SJCRH30 (cell line): ENCODE data around the gene MACROH2A2. TPM values are rescaled to one million over a fixed set of nuclear protein-coding genes. Genes with fewer than 3 reads are reported as not detected.

Experiments used
- DNase-seq, 2 experiments: peaks; one replicate each; pipeline ENCODE4 v3.0.0-alpha.2; 2015 to 2020
- H3K27ac ChIP-seq: fragments of 250-450 bp; sonication (Bioruptor Pico); 2 replicates; pipeline ENCODE4 v1.5.1; 2020; ENCODE audit warnings: mild to moderate bottlenecking, moderate library complexity
- H3K27me3 ChIP-seq: fragments of 250-450 bp; sonication (Bioruptor Pico); 2 replicates; pipeline ENCODE4 v1.5.1; 2020; ENCODE audit warnings: mild to moderate bottlenecking, moderate library complexity
- H3K36me3 ChIP-seq: fragments of 250-450 bp; sonication (Bioruptor Pico); 2 replicates; pipeline ENCODE4 v1.5.1; 2020; ENCODE audit warnings: mild to moderate bottlenecking, moderate library complexity
- H3K4me1 ChIP-seq: fragments of 250-450 bp; sonication (Bioruptor Pico); 2 replicates; pipeline ENCODE4 v1.5.1; 2020; ENCODE audit warnings: mild to moderate bottlenecking, moderate library complexity
- H3K4me3 ChIP-seq: fragments of 250-450 bp; sonication (Bioruptor Pico); 2 replicates; pipeline ENCODE4 v1.5.1; 2020; ENCODE audit warnings: mild to moderate bottlenecking, moderate library complexity
- H3K9me3 ChIP-seq: fragments of 250-450 bp; sonication (Bioruptor Pico); replicated peaks from 2 replicates; pipeline ENCODE4 v1.5.1; 2020; ENCODE audit warnings: mild to moderate bottlenecking, moderate library complexity
- total RNA-seq: library from RNA; depleted of rRNA; stranded (reverse); fragments of >200 nt; shearing (Covaris generic); gene quantifications from 2 replicates; pipeline ENCODE4 v1.2.3, GENCODE V29; 2014

The MACROH2A2 gene
- total RNA-seq, 1 experiment from 2014 or later, result 13.2 TPM

GRCh38 chr10:70124415-70124814 lies 71.8 kb downstream of the MACROH2A2 start:
- Histone ChIP-seq H3K27me3 (no peaks in the 10 kb centered on the region), H3K27ac (no peak overlapping the region), H3K4me3 (no peak overlapping the region), H3K9me3 (no peaks in the 10 kb centered on the region), H3K36me3 (no peaks in the 10 kb centered on the region), H3K4me1 (no peaks in the 10 kb centered on the region)
- no peak for DNase-seq

GRCh38 chr10:70124918-70125317 lies 72.3 kb downstream of the MACROH2A2 start:
- H3K4me3 ChIP-seq, result no peak overlapping the region
- H3K36me3 ChIP-seq, result no peaks in the 10 kb centered on the region
- H3K27ac ChIP-seq, result no peak overlapping the region
- DNase-seq, result no peak
- no peaks in the 10 kb centered on the region for H3K4me1 ChIP-seq
- H3K9me3 ChIP-seq, result no peaks in the 10 kb centered on the region
- no peaks in the 10 kb centered on the region for H3K27me3 ChIP-seq

- Histone ChIP-seq H3K4me3 (no peak overlapping the region), H3K27ac (no peak overlapping the region), H3K36me3 (no peaks in the 10 kb centered on the region), H3K4me1 (no peaks in the 10 kb centered on the region), H3K9me3 (no peaks in the 10 kb centered on the region), H3K27me3 (no peaks in the 10 kb centered on the region)
- DNase-seq, result peak in 1 of 2 experiments; percentile 9
These were observed 73.4 kb downstream of the MACROH2A2 start for GRCh38 chr10:70125918-70126552.

GRCh38 chr10:70126700-70127395 lies 74.2 kb downstream of the MACROH2A2 start:
- H3K4me1 ChIP-seq, result no peaks in the 10 kb centered on the region
- no peak overlapping the region for H3K27ac ChIP-seq
- no peak for DNase-seq
- H3K36me3 ChIP-seq, result no peaks in the 10 kb centered on the region
- no peaks in the 10 kb centered on the region for H3K27me3 ChIP-seq
- H3K9me3 ChIP-seq, result no peaks in the 10 kb centered on the region
- H3K4me3 ChIP-seq, result no peak overlapping the region

GRCh38 chr10:70130878-70131559 lies 78.4 kb downstream of the MACROH2A2 start:
- Histone ChIP-seq H3K4me3 (no peak overlapping the region), H3K27ac (no peak overlapping the region)

GRCh38 chr10:70131560-70131937 lies 78.9 kb downstream of the MACROH2A2 start:
- Histone ChIP-seq H3K27ac (no peak overlapping the region), H3K4me3 (no peak overlapping the region), H3K27me3 (no peaks in the 10 kb centered on the region), H3K9me3 (no peaks in the 10 kb centered on the region), H3K4me1 (0 out of 2 replicates have a peak, but pooled peaks cover 2% of the 10 kb centered on the region), H3K36me3 (no peaks in the 10 kb centered on the region)
- no peak for DNase-seq

More at GRCh38 chr10:70130878-70131559, 78.4 kb downstream of the MACROH2A2 start:
- Histone ChIP-seq H3K9me3 (no peaks in the 10 kb centered on the region), H3K4me1 (0 out of 2 replicates have a peak, but pooled peaks cover 2% of the 10 kb centered on the region), H3K27me3 (no peaks in the 10 kb centered on the region), H3K36me3 (no peaks in the 10 kb centered on the region)
- DNase-seq, result no peak

- Histone ChIP-seq H3K9me3 (no peaks in the 10 kb centered on the region), H3K4me3 (peak within 1 kb of the TSS; percentile 62), H3K4me1 (0 out of 2 replicates have a peak, but pooled peaks cover 2% of the 10 kb centered on the region), H3K27ac (peak within 1 kb of the TSS; percentile 45), H3K36me3 (no peaks in the 10 kb centered on the region), H3K27me3 (no peaks in the 10 kb centered on the region)
- DNase-seq, result peak; percentile 44 to 45
These were observed 79.7 kb downstream of the MACROH2A2 start, which contains the start of gene AIFM2 for GRCh38 chr10:70132098-70133029. AIFM2 (minus strand) TSS chr10:70132825; CDS start chr10:70124084, 8,741 bp downstream.

- no peaks in the 10 kb centered on the region for H3K9me3 ChIP-seq
- no peaks in the 10 kb centered on the region for H3K36me3 ChIP-seq
- no peaks in the 10 kb centered on the region for H3K27me3 ChIP-seq
These were observed 82.4 kb downstream of the MACROH2A2 start for GRCh38 chr10:70135046-70135445.

GRCh38 chr10:70135684-70136083 lies 83.0 kb downstream of the MACROH2A2 start:
- no peaks in the 10 kb centered on the region for H3K9me3 ChIP-seq
- 0 out of 2 replicates have a peak, but pooled peaks cover 2% of the 10 kb centered on the region for H3K4me1 ChIP-seq
- DNase-seq, result peak in 1 of 2 experiments; percentile 16
- no peak overlapping the region for H3K27ac ChIP-seq
- no peaks in the 10 kb centered on the region for H3K36me3 ChIP-seq
- no peaks in the 10 kb centered on the region for H3K27me3 ChIP-seq
- H3K4me3 ChIP-seq, result no peak overlapping the region

More at GRCh38 chr10:70135046-70135445, 82.4 kb downstream of the MACROH2A2 start:
- Histone ChIP-seq H3K27ac (no peak overlapping the region), H3K4me3 (no peak overlapping the region), H3K4me1 (0 out of 2 replicates have a peak, but pooled peaks cover 2% of the 10 kb centered on the region)
- no peak for DNase-seq

GRCh38 chr10:70137135-70137534 lies 84.5 kb downstream of the MACROH2A2 start:
- H3K36me3 ChIP-seq, result no peaks in the 10 kb centered on the region

GRCh38 chr10:70137927-70138883 lies 85.6 kb downstream of the MACROH2A2 start:
- no peak overlapping the region for H3K27ac ChIP-seq
- H3K36me3 ChIP-seq, result no peaks in the 10 kb centered on the region
- H3K27me3 ChIP-seq, result no peaks in the 10 kb centered on the region
- 0 out of 2 replicates have a peak, but pooled peaks cover 2% of the 10 kb centered on the region for H3K4me1 ChIP-seq
- H3K4me3 ChIP-seq, result no peak overlapping the region
- no peaks in the 10 kb centered on the region for H3K9me3 ChIP-seq
- DNase-seq, result no peak

More at GRCh38 chr10:70137135-70137534, 84.5 kb downstream of the MACROH2A2 start:
- Histone ChIP-seq H3K9me3 (no peaks in the 10 kb centered on the region), H3K4me1 (0 out of 2 replicates have a peak, but pooled peaks cover 2% of the 10 kb centered on the region), H3K4me3 (no peak overlapping the region), H3K27me3 (no peaks in the 10 kb centered on the region), H3K27ac (no peak overlapping the region)
- no peak for DNase-seq

- H3K4me1 ChIP-seq, result 0 out of 2 replicates have a peak, but pooled peaks cover 2% of the 10 kb centered on the region
- H3K9me3 ChIP-seq, result no peaks in the 10 kb centered on the region
- no peaks in the 10 kb centered on the region for H3K36me3 ChIP-seq
- no peaks in the 10 kb centered on the region for H3K27me3 ChIP-seq
- no peak for DNase-seq
- no peak overlapping the region for H3K27ac ChIP-seq
- H3K4me3 ChIP-seq, result no peak overlapping the region
These were observed 86.7 kb downstream of the MACROH2A2 start for GRCh38 chr10:70139151-70139996.

- no peak overlapping the region for H3K27ac ChIP-seq
- H3K36me3 ChIP-seq, result no peaks in the 10 kb centered on the region
- H3K27me3 ChIP-seq, result no peaks in the 10 kb centered on the region
- no peaks in the 10 kb centered on the region for H3K9me3 ChIP-seq
- H3K4me3 ChIP-seq, result no peak overlapping the region
- DNase-seq, result no peak
- H3K4me1 ChIP-seq, result 0 out of 2 replicates have a peak, but pooled peaks cover 2% of the 10 kb centered on the region
These were observed 87.3 kb downstream of the MACROH2A2 start for GRCh38 chr10:70139997-70140250.
